Esophagus squamous epithelium (tissue), 5 donors: ENCODE measurements around the gene ETS2. TPM values are rescaled to one million over a fixed set of nuclear protein-coding genes. Genes with fewer than 3 reads are reported as not detected.

Source experiments
- DNase-seq: peaks from one replicate; lab custom pipeline; 2025; lab: John Stamatoyannopoulos, UW
- H3K27ac ChIP-seq, 4 donors: fragments of 200-600 bp; sonication (generic); one replicate each; pipeline ENCODE4 v1.5.1; 2016 to 2019; ENCODE audit warnings: mild to moderate bottlenecking in 1 of 4
- H3K27me3 ChIP-seq, 4 donors: fragments of 200-600 bp; sonication (generic); 1 replicate in 3 of 4; 2 replicates in 1 of 4; pipeline versions ENCODE4 v1.5.1 to v1.6.0; 2017 to 2021; ENCODE audit warnings: antibody characterized with exemption in 1 of 4
- H3K36me3 ChIP-seq, 3 donors: fragments of 200-600 bp; sonication (generic); one replicate each; pipeline ENCODE4 v1.5.1; 2016 to 2019
- H3K4me1 ChIP-seq, 3 donors: fragments of 200-600 bp; sonication (generic); one replicate each; pipeline ENCODE4 v1.5.1; 2017 to 2019
- H3K4me3 ChIP-seq, 4 donors: fragments of 200-600 bp; sonication (generic); 1 replicate in 3 of 4; 2 replicates in 1 of 4; pipeline ENCODE4 v1.5.1; 2016 to 2019; ENCODE audit warnings: mild to moderate bottlenecking in 2 of 4, moderate library complexity in 1 of 4
- H3K9me3 ChIP-seq, 3 donors: fragments of 200-600 bp; sonication (generic); one replicate each; pipeline ENCODE4 v1.5.1; 2016 to 2019
- CTCF ChIP-seq, 6 experiments: fragments of 450-650 bp in 4 of 6; fragments of 200-600 bp in 2 of 6; sonication (generic) in 2 of 6; IDR thresholded peaks; one replicate each; pipeline ENCODE4 v1.5.1; 2016 to 2019; ENCODE audit warnings: antibody characterized with exemption in 6 of 6, mild to moderate bottlenecking in 4 of 6, moderate library complexity in 4 of 6
- POLR2A ChIP-seq, 4 donors: fragments of 450-650 bp; IDR thresholded peaks; one replicate each; pipeline ENCODE4 v1.6.1; 2017; ENCODE audit warnings: antibody characterized with exemption in 4 of 4, mild to moderate bottlenecking in 4 of 4, moderate library complexity in 3 of 4
- WGBS, 2 donors: methylation state at CpG; one replicate each; pipeline ENCODE4 v1.1.5; 2018; 5-methylcytosine and 5-hydroxymethylcytosine counted together
- intact Hi-C: fragments of 100-400 bp; cut with DNase I; formaldehyde crosslinking; loops from one replicate; pipeline ENCODE4 v1.15.0; 2022
- total RNA-seq, 4 donors: library from RNA; depleted of rRNA; stranded (reverse); fragments of >200 nt; gene quantifications; one replicate each; pipeline ENCODE4 v1.1.0, GENCODE V29; 2016
- donor health status: DM: yes; HTN: yes; CAD: no.

Gene ETS2
- total RNA-seq, 4 donors from 2014 or later = 67.5 to 118 (median 78.8) TPM

DNA sequence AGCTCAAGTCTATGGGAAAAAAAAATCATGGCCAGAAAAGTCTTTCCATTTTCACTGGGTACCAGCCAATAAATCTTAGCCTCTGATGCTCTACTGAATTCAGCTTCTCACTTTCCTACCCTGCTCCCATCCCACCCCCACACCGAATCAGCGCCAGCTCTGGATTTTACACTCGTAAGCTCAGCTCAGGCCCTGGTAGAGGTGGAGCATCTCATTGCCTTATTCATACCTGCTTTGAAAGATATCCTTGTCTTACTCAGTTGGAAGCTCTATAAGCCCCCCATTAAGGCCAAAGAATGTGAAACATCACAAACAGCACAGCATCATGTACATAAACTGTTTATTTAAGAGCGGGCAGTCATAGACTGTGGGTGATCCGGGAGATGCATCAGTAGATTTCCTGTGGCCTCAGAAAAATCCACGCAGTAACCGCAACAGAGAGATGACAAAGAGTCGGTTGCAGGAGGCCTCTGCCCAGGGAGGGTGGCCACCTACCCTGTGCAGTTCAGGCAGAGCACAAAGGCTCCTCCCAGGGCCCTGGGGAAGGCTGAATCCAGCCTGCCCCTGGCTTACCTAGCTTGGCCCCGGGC lies 36.4 kb upstream of the ETS2 start:
- peak overlapping the region in 2 of 4 donors; percentile 60 to 76 for H3K27ac ChIP-seq
- DNase-seq = no peak
- H3K36me3 ChIP-seq = no peaks in the 10 kb centered on the region
- intact Hi-C loops = no loop called here
- TF ChIP-seq POLR2A (IDR thresholded peaks at IDR 0.05) = no peak
- no peak for TF ChIP-seq CTCF (IDR thresholded peaks at IDR 0.05)
- no peak overlapping the region for H3K4me3 ChIP-seq
- WGBS, 2 donors = 55 to 80% methylated on average over 3 to 9 of the region's 9 CpGs
- peaks cover 5 to 53% (median 24%) of the 10 kb centered on the region in 3 donors for H3K4me1 ChIP-seq
- H3K27me3 ChIP-seq = no peaks in the 10 kb centered on the region
- no peaks in the 10 kb centered on the region for H3K9me3 ChIP-seq

DNA sequence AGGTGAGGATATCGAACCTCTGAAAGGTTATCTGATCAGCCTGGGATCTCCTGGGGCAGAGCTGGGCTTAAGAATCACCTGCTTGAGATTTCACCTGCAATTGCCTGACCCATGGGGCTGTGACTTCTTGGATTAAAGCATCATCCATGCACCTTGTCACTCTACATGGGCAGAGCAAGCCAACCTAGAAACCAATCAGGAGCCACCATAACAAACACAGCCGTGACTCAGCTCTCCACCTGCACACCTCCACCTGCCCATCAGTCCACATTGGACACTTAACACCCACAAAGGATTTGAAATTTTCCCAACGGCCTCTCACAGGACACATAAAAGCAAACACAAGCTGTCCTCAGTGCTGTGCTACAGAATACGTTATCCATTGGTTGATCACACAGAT lies 35.1 kb upstream of the ETS2 start:
- Histone ChIP-seq H3K27me3 (no peaks in the 10 kb centered on the region), H3K36me3 (no peaks in the 10 kb centered on the region), H3K4me3 (no peak overlapping the region), H3K27ac (peak overlapping the region in 1 of 4 donors; percentile 16), H3K4me1 (peaks cover 5 to 56% (median 24%) of the 10 kb centered on the region in 3 donors), H3K9me3 (no peaks in the 10 kb centered on the region)
- intact Hi-C loops = no loop called here
- no peak for TF ChIP-seq POLR2A (IDR thresholded peaks at IDR 0.05)
- no peak for TF ChIP-seq CTCF (IDR thresholded peaks at IDR 0.05)
- WGBS, 2 donors = 91 to 98% methylated on average over 3 to 4 of the region's 4 CpGs
- no peak for DNase-seq

- TF ChIP-seq CTCF (IDR thresholded peaks at IDR 0.05) (no peak), POLR2A (IDR thresholded peaks at IDR 0.05) (no peak)
- H3K36me3 ChIP-seq = no peaks in the 10 kb centered on the region
- no peak overlapping the region for H3K27ac ChIP-seq
- peaks cover 5 to 53% (median 24%) of the 10 kb centered on the region in 3 donors for H3K4me1 ChIP-seq
- DNase-seq = no peak
- H3K4me3 ChIP-seq = no peak overlapping the region
- no peaks in the 10 kb centered on the region for H3K9me3 ChIP-seq
- intact Hi-C loops = no loop called here
- no peaks in the 10 kb centered on the region for H3K27me3 ChIP-seq
These were observed 34.2 kb upstream of the ETS2 start for GRCh38 chr21:38771536-38771935.

- no peak overlapping the region for H3K4me3 ChIP-seq
- intact Hi-C loops = no loop called here
- no peaks in the 10 kb centered on the region for H3K36me3 ChIP-seq
- TF ChIP-seq POLR2A (IDR thresholded peaks at IDR 0.05) = no peak
- peaks cover 5 to 44% (median 21%) of the 10 kb centered on the region in 3 donors for H3K4me1 ChIP-seq
- no peak for DNase-seq
- no peaks in the 10 kb centered on the region for H3K27me3 ChIP-seq
- peak overlapping the region; percentile 48 to 83 (median 71) for H3K27ac ChIP-seq
- H3K9me3 ChIP-seq = no peaks in the 10 kb centered on the region
These were observed 33.1 kb upstream of the ETS2 start for GRCh38 chr21:38772646-38773045.

DNA sequence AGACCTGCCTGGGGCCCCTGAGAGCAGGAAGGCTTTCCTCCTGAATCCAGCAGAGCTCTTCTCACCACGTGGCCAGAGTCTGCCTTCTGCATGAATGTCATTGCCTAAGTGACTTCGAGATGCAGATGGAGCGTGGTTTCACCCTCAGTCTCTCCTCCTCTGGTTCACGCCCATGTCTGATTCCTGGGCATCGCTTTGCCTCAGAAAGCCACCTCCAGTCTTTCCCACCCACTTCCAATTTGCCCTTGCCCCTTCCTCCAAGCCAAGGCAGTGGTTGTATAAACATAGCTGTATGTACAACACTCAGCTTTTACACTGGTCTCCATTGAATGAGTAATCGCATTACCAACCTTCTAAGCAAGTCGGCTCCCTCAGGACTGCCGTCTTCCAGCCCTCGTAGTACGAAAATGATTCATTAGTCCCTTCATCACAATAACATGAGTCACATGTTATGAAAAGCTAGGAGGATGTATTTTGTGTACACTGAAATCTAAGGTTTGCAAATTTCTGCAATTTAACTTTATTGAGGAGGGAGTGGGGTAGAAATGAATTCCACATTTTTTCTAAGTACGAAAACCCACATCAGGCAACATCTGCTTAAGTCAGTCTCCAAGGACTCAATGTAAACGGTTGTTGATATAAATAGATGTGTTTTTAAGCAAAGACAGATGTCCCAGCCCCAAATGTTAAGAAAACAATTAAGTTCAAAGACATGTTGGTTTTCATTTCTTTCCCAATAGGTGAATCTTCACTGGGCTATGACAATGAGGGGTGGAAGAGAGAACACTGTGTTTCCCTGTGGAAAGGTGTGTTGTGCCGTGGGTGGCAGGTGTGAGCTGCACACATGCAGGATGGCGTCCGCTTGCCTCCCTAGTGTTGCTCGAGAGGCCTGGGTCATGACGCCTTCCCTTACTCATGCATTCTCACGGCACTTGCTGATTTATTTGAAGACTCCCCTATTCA lies 32.3 kb upstream of the ETS2 start:
- intact Hi-C loops = no loop called here
- TF ChIP-seq CTCF (IDR thresholded peaks at IDR 0.05) = no peak
- TF ChIP-seq POLR2A (IDR thresholded peaks at IDR 0.05) = no peak

More for the DNA sequence above, 32.3 kb upstream of the ETS2 start:
- H3K36me3 ChIP-seq = no peaks in the 10 kb centered on the region
- peak overlapping the region; percentile 48 to 83 (median 71) for H3K27ac ChIP-seq
- no peaks in the 10 kb centered on the region for H3K27me3 ChIP-seq
- WGBS, 2 donors = 37 to 46% methylated on average over 15 of the region's 18 CpGs
- H3K4me3 ChIP-seq = no peak overlapping the region
- DNase-seq = no peak
- peaks cover 5 to 38% (median 21%) of the 10 kb centered on the region in 3 donors for H3K4me1 ChIP-seq
- peaks cover 0 to under 1% (median 0%) of the 10 kb centered on the region in 3 donors for H3K9me3 ChIP-seq
